Measurements from ENCODE around the gene SARNP. TPM values are rescaled to one million over a fixed set of nuclear protein-coding genes. Genes with fewer than 3 reads are reported as not detected.

SARNP gene
- total and polyA plus RNA-seq, 9 of the 15 experiments (the other 6 are each of a cell fraction or from before 2014, with no cell fraction given) = 70.1 to 400 (median 198) TPM

DNA sequence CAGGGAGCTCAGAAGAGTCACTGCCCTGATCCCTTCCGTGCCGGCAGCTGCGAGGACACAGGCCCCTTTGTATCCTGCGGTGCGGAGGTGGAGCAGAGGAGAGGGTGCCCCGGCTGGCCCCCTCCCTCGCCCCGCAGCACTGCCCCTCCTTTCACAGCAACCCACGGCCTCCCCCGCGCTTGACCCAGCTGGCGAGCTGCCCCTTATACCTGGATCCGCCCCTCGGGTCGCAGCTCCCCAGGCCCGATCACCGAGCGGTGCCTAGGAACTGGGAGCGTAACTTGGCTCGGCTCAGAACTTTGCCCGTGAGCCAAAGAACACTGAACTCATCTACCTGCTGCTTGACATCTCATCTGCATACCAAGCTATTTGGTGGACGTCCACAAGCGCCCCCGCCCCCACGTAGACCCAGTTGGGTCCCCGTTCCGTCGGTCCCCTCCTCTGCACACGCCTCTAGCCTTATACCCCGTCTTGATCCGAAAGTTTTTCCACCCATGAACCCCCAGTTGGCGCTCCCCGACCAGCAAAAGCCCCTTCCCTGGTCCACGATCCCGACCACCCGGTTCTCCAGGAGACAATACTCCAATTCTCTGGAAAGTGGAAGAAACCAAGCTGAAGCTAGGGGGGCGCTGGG lies 12.6 kb upstream of the SARNP start (continued):
- TF ChIP-seq HNRNPL (IDR thresholded peaks at IDR 0.05; ENCODE audit: low read depth, low read length) (no peak), ZNF121 (CRISPR knock-in tag; conservative IDR thresholded peaks at IDR 0.05) (no peak), ZNF77 (CRISPR knock-in tag; IDR thresholded peaks at IDR 0.05) (no peak), HDAC6 (IDR thresholded peaks at IDR 0.05; ENCODE audit: low read depth, low read length) (no peak), HNRNPUL1 (IDR thresholded peaks at IDR 0.05; ENCODE audit: low read length) (no peak), DMBX1 (CRISPR knock-in tag; IDR thresholded peaks at IDR 0.05; ENCODE audit: borderline replicate concordance) (no peak), PCBP2 (IDR thresholded peaks at IDR 0.05; ENCODE audit: low read depth, low read length, poor library complexity, severe bottlenecking) (no peak), ZFPM2 (CRISPR knock-in tag; IDR thresholded peaks at IDR 0.05) (no peak), MYBL2 (IDR thresholded peaks at IDR 0.05; ENCODE audit: low read depth) (no peak), MYBL2 (CRISPR knock-in tag; IDR thresholded peaks at IDR 0.05; ENCODE audit: borderline replicate concordance) (no peak), KDM2B (CRISPR knock-in tag; IDR thresholded peaks at IDR 0.05) (no peak), FOXA1 (IDR thresholded peaks at IDR 0.05; ENCODE audit: borderline replicate concordance) (no peak), FOS (IDR thresholded peaks at IDR 0.05; ENCODE audit: extremely low read depth, insufficient read length) (no peak), ZC3H4 (CRISPR knock-in tag; IDR thresholded peaks at IDR 0.05; ENCODE audit: borderline replicate concordance) (peak; percentile 89; the same call in 1 of the 2 replicates), LARP7 (IDR thresholded peaks at IDR 0.05) (no peak), DACH1 (IDR thresholded peaks at IDR 0.05; ENCODE audit: partially characterized antibody) (no peak), TAL1 (IDR thresholded peaks at IDR 0.05) (no peak), POLR2B (IDR thresholded peaks at IDR 0.05; ENCODE audit: low read depth, partially characterized antibody) (no peak), ZKSCAN1 (IDR thresholded peaks at IDR 0.05; ENCODE audit: low read depth, low read length) (no peak), TEAD2 (tag; IDR thresholded peaks at IDR 0.05) (no peak), SREBF1 (IDR thresholded peaks at IDR 0.05; ENCODE audit: borderline replicate concordance, low read depth, low read length) (no peak), GATA2 (CRISPR knock-in tag; IDR thresholded peaks at IDR 0.05) (no peak), PTTG1 (tag; IDR thresholded peaks at IDR 0.05; ENCODE audit: low read depth) (no peak), ETV1 (tag; conservative IDR thresholded peaks at IDR 0.05; ENCODE audit: low read depth) (no peak)
- TF ChIP-seq, protein P1, sequence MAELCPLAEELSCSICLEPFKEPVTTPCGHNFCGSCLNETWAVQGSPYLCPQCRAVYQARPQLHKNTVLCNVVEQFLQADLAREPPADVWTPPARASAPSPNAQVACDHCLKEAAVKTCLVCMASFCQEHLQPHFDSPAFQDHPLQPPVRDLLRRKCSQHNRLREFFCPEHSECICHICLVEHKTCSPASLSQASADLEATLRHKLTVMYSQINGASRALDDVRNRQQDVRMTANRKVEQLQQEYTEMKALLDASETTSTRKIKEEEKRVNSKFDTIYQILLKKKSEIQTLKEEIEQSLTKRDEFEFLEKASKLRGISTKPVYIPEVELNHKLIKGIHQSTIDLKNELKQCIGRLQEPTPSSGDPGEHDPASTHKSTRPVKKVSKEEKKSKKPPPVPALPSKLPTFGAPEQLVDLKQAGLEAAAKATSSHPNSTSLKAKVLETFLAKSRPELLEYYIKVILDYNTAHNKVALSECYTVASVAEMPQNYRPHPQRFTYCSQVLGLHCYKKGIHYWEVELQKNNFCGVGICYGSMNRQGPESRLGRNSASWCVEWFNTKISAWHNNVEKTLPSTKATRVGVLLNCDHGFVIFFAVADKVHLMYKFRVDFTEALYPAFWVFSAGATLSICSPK (IDR thresholded peaks at IDR 0.05; ENCODE audit: borderline replicate concordance) = no peak
- TF ChIP-seq, protein P2, sequence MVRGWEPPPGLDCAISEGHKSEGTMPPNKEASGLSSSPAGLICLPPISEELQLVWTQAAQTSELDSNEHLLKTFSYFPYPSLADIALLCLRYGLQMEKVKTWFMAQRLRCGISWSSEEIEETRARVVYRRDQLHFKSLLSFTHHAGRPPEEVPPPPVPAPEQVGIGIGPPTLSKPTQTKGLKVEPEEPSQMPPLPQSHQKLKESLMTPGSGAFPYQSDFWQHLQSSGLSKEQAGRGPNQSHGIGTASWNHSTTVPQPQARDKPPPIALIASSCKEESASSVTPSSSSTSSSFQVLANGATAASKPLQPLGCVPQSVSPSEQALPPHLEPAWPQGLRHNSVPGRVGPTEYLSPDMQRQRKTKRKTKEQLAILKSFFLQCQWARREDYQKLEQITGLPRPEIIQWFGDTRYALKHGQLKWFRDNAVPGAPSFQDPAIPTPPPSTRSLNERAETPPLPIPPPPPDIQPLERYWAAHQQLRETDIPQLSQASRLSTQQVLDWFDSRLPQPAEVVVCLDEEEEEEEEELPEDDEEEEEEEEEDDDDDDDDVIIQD (CRISPR knock-in tag; IDR thresholded peaks at IDR 0.05) = no peak
- TF ChIP-seq, protein P3, sequence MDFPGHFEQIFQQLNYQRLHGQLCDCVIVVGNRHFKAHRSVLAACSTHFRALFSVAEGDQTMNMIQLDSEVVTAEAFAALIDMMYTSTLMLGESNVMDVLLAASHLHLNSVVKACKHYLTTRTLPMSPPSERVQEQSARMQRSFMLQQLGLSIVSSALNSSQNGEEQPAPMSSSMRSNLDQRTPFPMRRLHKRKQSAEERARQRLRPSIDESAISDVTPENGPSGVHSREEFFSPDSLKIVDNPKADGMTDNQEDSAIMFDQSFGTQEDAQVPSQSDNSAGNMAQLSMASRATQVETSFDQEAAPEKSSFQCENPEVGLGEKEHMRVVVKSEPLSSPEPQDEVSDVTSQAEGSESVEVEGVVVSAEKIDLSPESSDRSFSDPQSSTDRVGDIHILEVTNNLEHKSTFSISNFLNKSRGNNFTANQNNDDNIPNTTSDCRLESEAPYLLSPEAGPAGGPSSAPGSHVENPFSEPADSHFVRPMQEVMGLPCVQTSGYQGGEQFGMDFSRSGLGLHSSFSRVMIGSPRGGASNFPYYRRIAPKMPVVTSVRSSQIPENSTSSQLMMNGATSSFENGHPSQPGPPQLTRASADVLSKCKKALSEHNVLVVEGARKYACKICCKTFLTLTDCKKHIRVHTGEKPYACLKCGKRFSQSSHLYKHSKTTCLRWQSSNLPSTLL (IDR thresholded peaks at IDR 0.05) = no peak

Measured in K562 (cell line).